Ovary (tissue), 3 donors: Measurements from ENCODE around the gene ATF3.

ENCODE experiments used
- POLR2A ChIP-seq: fragments of 450-650 bp; IDR thresholded peaks from one replicate; pipeline ENCODE4 v1.6.1; 2017; ENCODE audit warnings: antibody characterized with exemption, mild to moderate bottlenecking, moderate library complexity
- TF ChIP-seq, protein P1 (sequence below), 3 donors: fragments of 450-650 bp in 2 of 3; fragments of 200-600 bp in 1 of 3; IDR thresholded peaks; one replicate each; pipeline versions ENCODE4 v1.5.1 to v1.8.0; 2016 to 2022; ENCODE audit warnings: antibody characterized with exemption in 3 of 3, mild to moderate bottlenecking in 1 of 3
- donor health status: DM: no; HTN: no; CAD: no.

DNA sequence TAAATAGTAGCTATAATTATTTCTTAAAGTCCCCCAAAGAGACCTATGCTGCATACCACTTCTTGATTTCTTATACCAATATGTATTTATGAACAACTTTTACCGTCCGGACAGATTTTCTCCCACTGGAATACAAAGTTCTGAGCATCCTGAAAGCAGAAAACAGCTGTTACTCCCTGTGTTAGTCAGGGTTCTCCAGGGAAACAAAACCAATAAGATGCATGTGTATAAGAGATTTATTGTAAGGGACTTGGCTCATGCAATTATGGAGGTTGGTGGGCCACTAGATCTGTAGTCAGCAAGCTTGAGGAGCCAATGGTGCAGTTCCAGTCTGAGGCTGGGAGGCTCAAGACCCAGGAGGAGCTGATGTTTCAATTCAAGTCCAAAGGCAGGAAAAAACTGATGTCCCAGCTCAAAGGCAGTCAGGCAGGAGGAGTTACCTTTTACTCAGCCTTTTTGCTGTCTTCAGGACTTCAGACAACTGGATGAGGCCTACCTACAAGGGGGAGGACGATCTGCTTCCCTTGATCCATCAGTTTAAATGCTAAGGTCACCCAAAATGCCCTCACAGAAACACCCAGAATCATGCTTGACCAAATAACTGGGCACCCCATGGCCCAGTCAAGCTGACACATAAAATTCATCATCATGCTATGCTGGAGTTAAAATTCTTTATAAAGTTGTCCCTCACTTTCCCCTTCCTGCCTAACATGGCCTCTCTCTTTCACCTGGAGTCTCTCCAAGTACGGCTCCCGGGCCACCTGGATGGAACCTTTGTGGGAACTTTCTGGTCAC lies 24.3 kb upstream of the ATF3 start:
- TF ChIP-seq, protein P1, sequence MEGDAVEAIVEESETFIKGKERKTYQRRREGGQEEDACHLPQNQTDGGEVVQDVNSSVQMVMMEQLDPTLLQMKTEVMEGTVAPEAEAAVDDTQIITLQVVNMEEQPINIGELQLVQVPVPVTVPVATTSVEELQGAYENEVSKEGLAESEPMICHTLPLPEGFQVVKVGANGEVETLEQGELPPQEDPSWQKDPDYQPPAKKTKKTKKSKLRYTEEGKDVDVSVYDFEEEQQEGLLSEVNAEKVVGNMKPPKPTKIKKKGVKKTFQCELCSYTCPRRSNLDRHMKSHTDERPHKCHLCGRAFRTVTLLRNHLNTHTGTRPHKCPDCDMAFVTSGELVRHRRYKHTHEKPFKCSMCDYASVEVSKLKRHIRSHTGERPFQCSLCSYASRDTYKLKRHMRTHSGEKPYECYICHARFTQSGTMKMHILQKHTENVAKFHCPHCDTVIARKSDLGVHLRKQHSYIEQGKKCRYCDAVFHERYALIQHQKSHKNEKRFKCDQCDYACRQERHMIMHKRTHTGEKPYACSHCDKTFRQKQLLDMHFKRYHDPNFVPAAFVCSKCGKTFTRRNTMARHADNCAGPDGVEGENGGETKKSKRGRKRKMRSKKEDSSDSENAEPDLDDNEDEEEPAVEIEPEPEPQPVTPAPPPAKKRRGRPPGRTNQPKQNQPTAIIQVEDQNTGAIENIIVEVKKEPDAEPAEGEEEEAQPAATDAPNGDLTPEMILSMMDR (IDR thresholded peaks at IDR 0.05), result no peak
- TF ChIP-seq POLR2A, result no peak
